Stimulated activated CD8-positive, alpha-beta memory T cell treated with anti-CD3 and anti-CD28 coated beads, Interleukin-4, amount 100 ng/mL, for 24 hours (primary cell): ENCODE measurements around the gene CCT4.
"Not testable (repeated sequence)": the region's sequence is repeated elsewhere in the genome, so short reads cannot be mapped to it uniquely, and the experiment has no call there.

Source experiments
- DNase-seq: peaks from one replicate; pipeline ENCODE4 v3.0.0-alpha.2; 2020; ENCODE audit warnings: low read depth

CCT4 gene

GRCh38 chr2:61888267-61889055 is at the start of gene CCT4:
CCT4 (minus strand) TSS chr2:61888656; CDS start chr2:61888507, 149 bp downstream.
- peak; percentile 82 for DNase-seq

- no peak for DNase-seq
Observed at GRCh38 chr2:61937886-61938285, 49.4 kb upstream of the CCT4 start.

GRCh38 chr2:61937098-61937497 is 48.6 kb upstream of the CCT4 start:
- no peak for DNase-seq

- DNase-seq = no peak
Observed at GRCh38 chr2:61928826-61929461, 40.5 kb upstream of the CCT4 start.

- no peak for DNase-seq
Observed at GRCh38 chr2:61926531-61927477, 38.3 kb upstream of the CCT4 start.

- no peak for DNase-seq
Observed at GRCh38 chr2:61924895-61925663, 36.6 kb upstream of the CCT4 start.

GRCh38 chr2:61922714-61923113 is 34.3 kb upstream of the CCT4 start:
- no peak for DNase-seq

- no peak for DNase-seq
Observed at GRCh38 chr2:61920548-61920947, 32.1 kb upstream of the CCT4 start.

- DNase-seq = not testable (repeated sequence)
Observed at GRCh38 chr2:61914794-61915193, 26.3 kb upstream of the CCT4 start.

GRCh38 chr2:61911510-61911909 is 23.1 kb upstream of the CCT4 start:
- no peak for DNase-seq

GRCh38 chr2:61910603-61911002 is 22.1 kb upstream of the CCT4 start:
- DNase-seq = no peak

- no peak for DNase-seq
Observed at GRCh38 chr2:61909116-61909515, 20.7 kb upstream of the CCT4 start.

- DNase-seq = no peak
Observed at GRCh38 chr2:61906186-61906470, 17.7 kb upstream of the CCT4 start.

- DNase-seq = peak; percentile 76
Observed at GRCh38 chr2:61905372-61906185, 17.1 kb upstream of the CCT4 start, which contains the start of gene COMMD1. COMMD1 (plus strand) TSS chr2:61905674; CDS start chr2:61905679, 5 bp downstream.

GRCh38 chr2:61900281-61900680 is 11.8 kb upstream of the CCT4 start:
- DNase-seq = no peak

- DNase-seq = no peak
Observed at GRCh38 chr2:61898810-61899209, 10.4 kb upstream of the CCT4 start.

- DNase-seq = peak; percentile 10
Observed at GRCh38 chr2:61887717-61888266, 664 bp downstream of the CCT4 start.

- no peak for DNase-seq
Observed at GRCh38 chr2:61885896-61886603, 2.4 kb downstream of the CCT4 start.

- DNase-seq = no peak
Observed at GRCh38 chr2:61882850-61883249, 5.6 kb downstream of the CCT4 start.

- not testable (repeated sequence) for DNase-seq
Observed at GRCh38 chr2:61879351-61879750, 9.1 kb downstream of the CCT4 start.
